PFSK-1 (cell line): ENCODE data around the gene AXDND1.

ENCODE experiments used
- FOXP2 ChIP-seq: optimal IDR thresholded peaks from 2 replicates; pipeline ENCODE3; 2011; ENCODE audit warnings: borderline replicate concordance, control low read depth, inconsistent platforms; ENCODE audit not compliant: insufficient read depth; ENCODE audit errors: extremely low read length, extremely low read depth
- POLR2AphosphoS5 ChIP-seq: IDR thresholded peaks from 2 replicates; pipeline ENCODE4 v1.6.1; 2012; ENCODE audit warnings: low read depth, mild to moderate bottlenecking, control low read depth, low read length, moderate library complexity
- SIN3A ChIP-seq: IDR thresholded peaks from 2 replicates; pipeline ENCODE4 v1.6.1; 2012; ENCODE audit warnings: mild to moderate bottlenecking, low read length, moderate library complexity, borderline replicate concordance; ENCODE audit not compliant: insufficient read depth
- TAF1 ChIP-seq: IDR thresholded peaks from 2 replicates; pipeline ENCODE4 v1.6.1; 2012; ENCODE audit warnings: low read length, control low read depth, borderline replicate concordance; ENCODE audit not compliant: insufficient read depth
- TF ChIP-seq, protein P1 (sequence below), 2 experiments: IDR thresholded peaks; 2 replicates each; pipeline versions ENCODE4 v1.6.1 to v1.8.0; 2011 to 2012; ENCODE audit warnings: low read depth in 2 of 2, low read length in 2 of 2, control low read depth in 1 of 2, inconsistent platforms in 1 of 2, mild to moderate bottlenecking in 1 of 2, moderate library complexity in 1 of 2; ENCODE audit not compliant: insufficient read depth in 1 of 2

Gene AXDND1

DNA sequence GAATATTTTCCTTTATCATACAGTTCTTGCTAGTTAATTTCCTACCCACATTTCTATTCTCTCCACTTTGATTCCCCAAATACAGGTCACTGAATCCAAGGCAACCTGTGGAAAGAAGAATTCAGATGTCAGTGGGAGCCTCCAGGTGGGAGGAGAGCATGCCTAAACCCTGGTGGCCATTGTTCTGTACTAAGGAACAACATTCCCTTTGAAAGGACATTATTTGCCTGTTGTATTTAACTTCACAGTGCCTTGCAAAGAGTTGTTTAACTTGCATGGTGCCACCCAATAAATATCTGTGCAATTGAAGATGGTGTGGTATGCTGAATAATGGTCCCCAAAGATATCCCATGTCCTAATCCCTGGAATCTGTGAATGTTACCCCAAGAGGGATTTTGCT is 188.7 kb downstream of the AXDND1 start:
- TF ChIP-seq SIN3A (no peak), FOXP2 (no peak), TAF1 (no peak), POLR2AphosphoS5 (no peak)
- TF ChIP-seq, protein P1, sequence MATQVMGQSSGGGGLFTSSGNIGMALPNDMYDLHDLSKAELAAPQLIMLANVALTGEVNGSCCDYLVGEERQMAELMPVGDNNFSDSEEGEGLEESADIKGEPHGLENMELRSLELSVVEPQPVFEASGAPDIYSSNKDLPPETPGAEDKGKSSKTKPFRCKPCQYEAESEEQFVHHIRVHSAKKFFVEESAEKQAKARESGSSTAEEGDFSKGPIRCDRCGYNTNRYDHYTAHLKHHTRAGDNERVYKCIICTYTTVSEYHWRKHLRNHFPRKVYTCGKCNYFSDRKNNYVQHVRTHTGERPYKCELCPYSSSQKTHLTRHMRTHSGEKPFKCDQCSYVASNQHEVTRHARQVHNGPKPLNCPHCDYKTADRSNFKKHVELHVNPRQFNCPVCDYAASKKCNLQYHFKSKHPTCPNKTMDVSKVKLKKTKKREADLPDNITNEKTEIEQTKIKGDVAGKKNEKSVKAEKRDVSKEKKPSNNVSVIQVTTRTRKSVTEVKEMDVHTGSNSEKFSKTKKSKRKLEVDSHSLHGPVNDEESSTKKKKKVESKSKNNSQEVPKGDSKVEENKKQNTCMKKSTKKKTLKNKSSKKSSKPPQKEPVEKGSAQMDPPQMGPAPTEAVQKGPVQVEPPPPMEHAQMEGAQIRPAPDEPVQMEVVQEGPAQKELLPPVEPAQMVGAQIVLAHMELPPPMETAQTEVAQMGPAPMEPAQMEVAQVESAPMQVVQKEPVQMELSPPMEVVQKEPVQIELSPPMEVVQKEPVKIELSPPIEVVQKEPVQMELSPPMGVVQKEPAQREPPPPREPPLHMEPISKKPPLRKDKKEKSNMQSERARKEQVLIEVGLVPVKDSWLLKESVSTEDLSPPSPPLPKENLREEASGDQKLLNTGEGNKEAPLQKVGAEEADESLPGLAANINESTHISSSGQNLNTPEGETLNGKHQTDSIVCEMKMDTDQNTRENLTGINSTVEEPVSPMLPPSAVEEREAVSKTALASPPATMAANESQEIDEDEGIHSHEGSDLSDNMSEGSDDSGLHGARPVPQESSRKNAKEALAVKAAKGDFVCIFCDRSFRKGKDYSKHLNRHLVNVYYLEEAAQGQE (IDR thresholded peaks at IDR 0.05; ENCODE audit: insufficient read depth in 1 of 2, low read depth in 2 of 2, low read length in 2 of 2) = no peak

- TF ChIP-seq, protein P1 (IDR thresholded peaks at IDR 0.05; ENCODE audit: insufficient read depth in 1 of 2, low read depth in 2 of 2, low read length in 2 of 2) = no peak
- TF ChIP-seq FOXP2 (no peak), TAF1 (no peak), SIN3A (no peak), POLR2AphosphoS5 (no peak)
Observed at GRCh38 chr1:179558078-179558477, 192.3 kb downstream of the AXDND1 start.

DNA sequence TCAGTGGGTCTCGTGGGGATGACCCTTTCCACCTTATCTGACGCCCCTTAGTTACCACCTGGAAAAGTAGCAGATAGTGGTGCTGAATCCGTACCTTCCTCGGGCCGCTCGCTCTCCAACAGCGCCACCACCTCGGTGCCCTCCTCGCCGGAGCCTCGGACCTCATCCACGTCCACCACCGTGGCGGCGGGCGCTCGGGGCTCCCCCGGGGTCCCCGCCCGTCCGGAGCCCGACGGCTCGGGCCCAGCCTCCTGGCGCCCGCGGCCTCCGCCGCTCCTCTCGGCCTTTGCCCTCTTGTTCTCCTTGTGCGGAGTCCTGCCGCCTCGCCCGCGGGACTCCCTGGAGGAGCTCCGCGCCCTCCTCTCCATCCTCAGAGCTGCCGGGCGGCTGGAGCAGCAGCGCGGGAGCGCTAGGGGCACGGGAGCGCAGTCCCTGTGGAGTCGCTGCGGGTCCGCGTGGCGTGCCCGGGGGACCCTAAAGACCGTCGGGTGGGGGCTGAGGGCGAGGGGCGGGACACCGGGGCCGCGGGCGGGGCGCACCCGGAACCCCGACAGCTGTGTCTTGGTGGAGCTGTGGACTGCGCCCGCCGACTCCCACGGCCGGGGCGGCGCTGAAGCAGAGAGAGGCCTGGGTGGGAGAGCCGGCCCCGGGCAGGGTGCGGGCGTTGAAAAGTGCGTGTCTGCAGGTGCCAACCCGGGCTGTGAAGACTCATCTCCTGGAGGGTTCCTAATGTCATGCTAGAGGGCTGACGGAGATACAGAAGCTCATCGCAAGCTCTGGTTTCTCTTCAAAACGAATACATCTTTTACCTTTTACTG is 209.9 kb downstream of the AXDND1 start, which contains the start of gene NPHS2:
Gene NPHS2, minus strand, starts transcription at position 452 of the 818 bp plus-strand sequence. Its CDS starts 84 bp downstream, at position 368.
- no peak for TF ChIP-seq FOXP2
- TF ChIP-seq POLR2AphosphoS5 = no peak
- TF ChIP-seq SIN3A = no peak
- TF ChIP-seq, protein P1 (IDR thresholded peaks at IDR 0.05; ENCODE audit: insufficient read depth in 1 of 2, low read depth in 2 of 2, low read length in 2 of 2) = no peak
- TF ChIP-seq TAF1 = no peak

- TF ChIP-seq, protein P1 (IDR thresholded peaks at IDR 0.05; ENCODE audit: insufficient read depth in 1 of 2, low read depth in 2 of 2, low read length in 2 of 2) = no peak
- TF ChIP-seq SIN3A (no peak), POLR2AphosphoS5 (no peak), FOXP2 (no peak), TAF1 (no peak)
Observed at GRCh38 chr1:179576509-179576908, 210.7 kb downstream of the AXDND1 start.
